SK-N-DZ (cell line): ENCODE results near the gene GLUD1.
"Not testable (repeated sequence)": the region's sequence is repeated elsewhere in the genome, so short reads cannot be mapped to it uniquely, and the experiment has no call there.

Experiments
- DNase-seq: peaks from one replicate; pipeline ENCODE4 v3.0.0-alpha.2; 2015; ENCODE audit warnings: low spot score

Gene GLUD1

DNA sequence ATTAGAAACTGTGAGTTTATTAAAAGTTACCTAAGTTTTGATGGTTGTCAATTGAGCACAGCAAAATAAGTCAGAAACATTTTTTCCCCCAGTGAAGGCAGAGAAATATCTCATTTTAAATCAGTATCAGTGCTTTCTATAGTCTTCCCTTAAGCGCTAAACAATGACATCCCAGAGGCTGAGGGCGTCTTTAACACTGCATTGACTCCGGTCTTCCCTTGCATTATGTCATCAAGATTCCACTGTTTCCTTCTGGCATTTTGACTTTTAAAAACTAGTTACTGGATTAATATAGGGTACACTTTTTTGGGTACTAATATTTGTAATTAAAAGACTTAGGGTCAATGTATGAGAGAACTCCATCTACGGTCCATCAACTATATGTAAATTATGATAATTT is 3.9 kb downstream of the GLUD1 start:
- no peak for DNase-seq

DNA sequence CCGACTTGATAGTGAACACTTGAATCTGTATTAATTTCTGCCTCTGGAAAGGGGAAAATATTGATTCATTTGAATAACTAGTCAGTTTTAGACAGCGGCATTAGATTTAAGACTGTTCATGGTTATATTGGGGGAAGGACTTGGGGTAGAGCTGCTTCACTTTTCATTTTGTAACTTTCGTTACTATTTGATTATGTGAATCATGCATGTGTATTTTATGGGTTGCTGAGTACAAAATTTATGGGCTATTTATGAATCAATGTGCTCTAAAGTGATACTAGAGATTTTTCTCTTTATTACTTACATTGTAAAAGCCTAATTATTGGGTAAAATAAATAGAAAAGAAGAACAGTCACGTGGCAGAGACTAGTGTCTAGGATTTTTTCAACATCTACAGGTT is 4.9 kb downstream of the GLUD1 start:
- DNase-seq = no peak

DNA sequence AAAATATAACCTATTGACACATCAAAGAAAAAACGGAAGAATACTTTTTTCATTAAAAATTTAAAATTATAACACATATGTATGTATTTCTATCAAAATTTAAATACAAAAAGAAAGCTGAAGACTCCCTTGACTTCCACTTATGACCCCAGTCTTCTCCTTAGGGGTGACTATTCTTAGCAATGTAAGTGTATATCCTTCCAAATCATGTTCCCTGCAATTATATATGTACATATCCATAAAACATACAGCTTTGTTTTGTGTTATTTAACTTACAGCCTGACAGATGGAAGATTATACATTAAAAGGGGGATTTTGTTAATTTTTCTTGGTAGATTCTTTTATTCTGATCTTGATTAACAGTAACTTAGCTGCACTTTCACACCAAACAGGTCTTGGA is 9.1 kb downstream of the GLUD1 start:
- no peak for DNase-seq

DNA sequence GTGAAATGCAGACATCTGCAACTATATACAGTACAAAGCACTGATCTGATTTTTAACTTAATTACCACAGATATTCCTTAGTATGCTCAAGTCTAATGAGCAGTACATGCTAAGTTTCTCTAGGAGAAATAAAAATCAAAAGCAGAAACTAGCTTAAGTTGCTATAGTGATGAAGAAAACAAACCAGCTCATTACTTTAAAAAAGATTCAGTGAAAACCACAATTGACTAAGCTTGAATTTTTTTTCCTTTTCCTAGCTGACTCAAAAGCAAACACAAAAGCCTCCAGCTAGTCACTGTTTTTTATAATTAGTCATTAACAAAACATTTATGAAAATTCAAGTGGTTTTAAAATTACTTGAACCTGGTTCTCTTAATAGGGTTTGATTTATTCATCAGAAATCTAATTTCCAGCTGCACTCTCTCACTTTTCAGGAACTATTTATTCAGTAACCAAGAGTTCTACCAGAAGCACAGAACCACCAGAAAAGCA is 10.3 kb downstream of the GLUD1 start:
- not testable (repeated sequence) for DNase-seq

DNA sequence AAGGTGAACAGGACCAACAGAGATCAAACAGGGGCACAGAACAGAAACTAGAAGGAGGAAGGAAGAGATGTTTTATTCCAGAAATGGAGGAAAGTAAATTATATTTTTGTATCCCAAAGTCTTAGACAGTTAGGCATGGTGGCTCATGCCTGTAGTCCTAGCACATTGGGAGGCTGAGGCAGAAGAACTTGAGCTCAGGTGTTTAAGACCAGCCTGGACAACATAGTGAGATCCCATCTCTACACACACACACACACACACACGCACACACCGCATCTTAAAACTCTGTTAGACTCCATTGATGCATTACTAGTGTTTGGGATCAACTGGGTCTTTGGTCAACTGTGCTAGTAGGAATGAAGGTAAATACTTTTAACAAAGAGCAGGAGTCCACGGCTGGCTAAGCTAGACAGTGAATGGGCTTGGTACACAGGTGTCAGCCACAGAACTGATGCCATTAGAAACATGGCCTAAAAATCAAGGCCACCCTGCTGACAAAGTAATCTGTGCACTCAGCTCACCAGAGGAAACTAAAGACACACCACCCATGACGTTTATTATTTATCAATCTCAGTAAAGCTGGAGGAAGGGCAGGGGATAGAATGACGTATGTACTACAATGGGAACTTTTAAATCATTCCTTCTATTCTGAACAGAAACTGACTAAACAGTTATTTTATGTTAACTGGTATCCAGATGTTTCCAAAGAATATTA is 10.9 kb downstream of the GLUD1 start:
- not testable (repeated sequence) for DNase-seq

DNA sequence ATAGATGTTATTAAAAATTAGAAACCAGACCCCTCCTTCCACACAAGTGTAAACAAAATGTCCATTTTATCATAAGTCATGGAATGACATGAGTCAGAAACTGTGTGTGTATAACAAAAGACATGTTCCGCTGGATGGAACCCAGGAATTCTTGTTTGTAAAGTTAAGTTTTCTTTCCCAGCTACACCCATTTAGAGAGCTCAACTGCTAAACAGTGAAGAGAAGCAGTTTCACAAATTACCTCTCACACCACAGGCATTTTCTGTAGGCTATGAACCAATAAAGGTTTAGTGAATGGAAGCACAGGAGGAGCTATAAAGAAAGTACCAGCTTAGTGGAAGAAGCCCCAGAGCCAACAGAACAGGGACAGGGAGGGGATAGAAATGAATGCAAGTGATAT is 12.4 kb downstream of the GLUD1 start:
- not testable (repeated sequence) for DNase-seq

DNA sequence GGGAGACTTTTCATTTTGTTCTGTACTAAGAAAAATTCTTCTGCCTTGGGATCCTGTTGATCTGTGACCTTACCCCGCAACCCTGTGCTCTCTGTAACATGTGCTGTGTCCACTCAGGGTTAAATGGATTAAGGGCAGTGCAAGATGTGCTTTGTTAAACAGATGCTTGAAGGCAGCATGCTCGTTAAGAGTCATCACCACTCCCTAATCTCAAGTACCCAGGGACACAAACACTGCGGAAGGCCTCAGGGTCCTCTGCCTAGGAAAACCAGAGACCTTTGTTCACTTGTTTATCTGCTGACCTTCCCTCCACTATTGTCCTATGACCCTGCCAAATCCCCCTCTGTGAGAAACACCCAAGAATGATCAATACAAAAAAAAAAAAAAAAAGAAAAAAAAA is 13.1 kb downstream of the GLUD1 start:
- not testable (repeated sequence) for DNase-seq

DNA sequence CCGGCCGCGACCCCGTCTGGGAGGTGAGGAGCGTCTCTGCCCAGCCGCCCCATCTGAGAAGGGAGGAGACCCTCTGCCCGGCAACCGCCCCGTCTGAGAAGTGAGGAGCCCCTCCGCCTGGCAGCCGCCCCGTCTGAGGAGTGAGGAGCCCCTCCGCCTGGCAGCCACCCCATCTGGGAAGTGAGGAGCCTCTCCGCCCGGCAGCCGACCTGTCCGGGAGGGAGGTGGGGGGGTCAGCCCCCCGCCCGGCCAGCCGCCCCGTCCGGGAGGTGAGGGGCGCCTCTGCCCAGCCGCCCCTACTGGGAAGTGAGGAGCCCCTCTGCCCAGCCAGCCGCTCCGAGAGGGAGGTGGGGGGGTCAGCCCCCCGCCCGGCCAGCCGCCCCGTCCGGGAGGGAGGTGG is 14.0 kb downstream of the GLUD1 start:
- DNase-seq = not testable (repeated sequence)

DNA sequence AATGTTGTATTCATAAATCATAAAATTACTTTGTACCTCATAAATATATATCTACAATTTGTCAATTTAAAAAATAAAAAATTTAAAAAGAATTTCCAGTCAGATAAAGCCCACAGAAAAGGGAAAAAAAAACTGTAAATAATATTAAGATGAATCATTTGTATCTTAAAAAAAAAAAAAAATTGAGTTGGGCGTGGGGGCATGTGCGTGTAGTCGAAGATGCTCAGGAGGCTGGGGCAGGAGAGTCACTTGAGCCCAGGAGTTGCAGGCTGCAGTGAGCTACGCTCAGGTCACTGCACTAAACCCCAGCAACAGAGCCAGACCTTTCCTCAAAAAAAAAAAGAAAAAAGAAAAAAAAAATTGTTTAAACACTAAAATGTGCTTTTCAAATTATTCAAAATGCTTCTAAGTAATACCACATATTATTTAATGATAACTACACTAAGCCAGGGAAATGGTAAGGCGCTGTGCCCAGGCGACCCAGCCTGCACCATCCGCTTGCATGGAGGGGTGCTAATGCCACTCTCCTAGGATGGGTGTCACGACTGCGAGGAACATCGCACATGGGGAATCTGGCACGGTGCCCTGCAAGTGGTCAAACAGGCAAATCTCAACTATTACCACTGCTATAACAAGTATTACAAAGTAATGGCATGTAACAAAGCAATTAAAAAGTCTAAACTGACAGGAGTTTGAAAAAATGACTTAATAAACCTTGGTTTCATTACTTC is 15.4 kb downstream of the GLUD1 start:
- DNase-seq = no peak

DNA sequence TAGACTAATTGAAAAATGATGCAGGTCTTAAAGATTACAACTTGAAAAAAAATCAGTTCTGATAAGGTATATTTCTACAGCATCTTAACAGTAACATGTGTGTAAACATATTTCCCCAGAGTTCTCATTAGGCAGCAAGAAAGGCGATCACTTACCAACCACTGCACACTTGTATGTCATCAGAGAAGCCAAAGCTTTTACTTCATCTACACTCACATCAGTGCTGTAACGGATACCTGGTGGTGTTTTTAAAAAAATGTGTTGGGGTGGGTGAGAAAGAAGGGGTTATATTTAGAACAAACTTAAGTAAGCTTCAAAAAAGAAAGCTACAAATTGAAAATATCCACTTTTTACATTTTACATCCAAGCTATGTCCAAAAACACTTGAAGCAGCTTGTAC is 18.2 kb downstream of the GLUD1 start:
- not testable (repeated sequence) for DNase-seq

DNA sequence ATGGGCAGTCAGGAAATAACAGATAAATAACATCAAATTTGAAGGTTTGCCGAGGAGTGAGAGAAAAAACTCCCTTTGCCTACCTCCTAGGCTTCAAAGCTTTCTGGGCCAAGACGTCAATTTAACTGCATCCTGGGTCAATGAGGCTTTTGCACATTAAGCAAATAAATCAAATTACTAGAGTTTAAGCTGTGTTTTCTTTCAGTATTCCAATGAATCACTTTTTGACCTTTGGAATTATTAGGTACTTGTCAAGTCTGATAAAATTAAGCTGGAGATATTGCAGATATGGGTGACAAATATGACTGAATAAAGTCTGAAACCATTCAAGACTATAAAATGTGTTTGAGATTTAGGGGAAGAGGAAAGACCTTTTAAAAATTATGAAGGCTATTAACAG is 22.2 kb downstream of the GLUD1 start:
- no peak for DNase-seq

DNA sequence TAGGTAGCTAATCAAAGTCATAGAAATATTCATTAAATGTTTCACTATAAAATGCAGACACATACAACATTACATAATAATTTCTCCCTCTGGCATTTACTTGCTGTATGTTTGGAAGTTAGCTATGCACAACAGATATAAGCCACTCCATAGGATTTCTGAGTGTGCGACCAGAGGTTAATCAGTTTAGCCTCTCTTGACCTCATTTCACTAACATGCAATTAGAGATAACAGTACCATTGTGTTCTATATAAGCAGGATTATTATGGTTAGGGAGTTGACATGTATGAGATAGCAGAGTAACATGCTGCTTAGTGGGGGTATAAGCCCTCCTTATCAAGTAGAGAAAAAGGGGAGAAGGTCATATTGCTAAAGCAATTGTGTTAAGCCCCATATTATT is 26.4 kb downstream of the GLUD1 start:
- DNase-seq = no peak

DNA sequence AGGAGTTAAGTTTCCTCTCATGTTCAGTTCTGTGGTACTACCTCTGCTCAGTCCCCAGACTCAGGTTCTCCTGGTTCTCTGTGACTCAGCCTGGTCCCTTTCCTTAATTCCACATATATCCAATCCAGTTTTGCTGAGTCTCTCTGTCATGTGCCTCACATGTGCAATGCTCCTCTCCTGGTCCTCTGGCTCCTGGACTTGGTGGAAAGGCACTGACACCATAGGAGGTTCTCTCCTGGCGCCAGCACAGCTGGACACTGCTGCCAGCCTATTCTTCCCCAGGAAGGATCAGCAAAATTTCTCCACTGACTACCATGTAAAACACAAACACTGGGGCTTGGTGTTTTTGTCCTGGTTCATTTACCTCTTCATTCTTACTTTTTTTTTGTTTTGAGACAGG is 27.8 kb downstream of the GLUD1 start:
- no peak for DNase-seq

DNA sequence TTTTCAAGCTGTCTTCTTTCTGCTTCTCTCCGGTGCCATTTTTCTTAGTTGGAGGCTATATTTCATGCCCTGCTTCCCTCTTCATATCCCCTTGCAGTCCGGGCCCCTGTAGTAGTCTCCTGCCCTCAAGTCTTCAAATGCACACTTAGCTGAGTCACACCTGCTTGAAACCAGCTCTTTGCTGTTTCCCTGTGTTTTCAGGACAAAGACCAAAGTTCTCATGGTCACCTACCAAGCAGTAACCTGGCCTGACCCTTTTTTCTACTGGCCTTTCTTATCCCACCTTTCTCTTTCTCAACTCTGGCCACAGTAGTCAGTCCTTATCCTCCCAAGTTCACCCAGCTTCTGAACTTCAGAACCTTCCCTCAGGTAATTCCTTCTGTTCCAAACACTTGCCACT is 28.5 kb downstream of the GLUD1 start:
- DNase-seq = no peak

DNA sequence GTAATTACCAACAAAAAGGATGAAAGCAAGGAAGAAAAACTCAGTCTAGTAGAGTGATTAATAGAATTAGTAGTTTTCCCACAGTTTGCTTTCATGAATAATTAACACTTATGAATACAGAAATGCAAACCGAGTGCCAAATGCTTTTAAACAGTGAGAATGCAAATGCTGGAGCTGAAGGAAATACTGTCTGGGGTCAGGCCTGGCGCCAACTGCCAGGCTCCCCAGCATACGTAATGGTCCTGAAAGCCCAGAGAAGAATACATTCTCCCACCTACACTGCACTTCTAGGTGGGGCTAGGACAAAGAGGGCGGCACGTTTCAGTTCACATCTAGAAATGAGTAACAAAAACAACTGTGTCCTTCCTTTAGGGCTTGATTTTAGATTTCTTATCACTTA is 30.0 kb downstream of the GLUD1 start:
- no peak for DNase-seq

DNA sequence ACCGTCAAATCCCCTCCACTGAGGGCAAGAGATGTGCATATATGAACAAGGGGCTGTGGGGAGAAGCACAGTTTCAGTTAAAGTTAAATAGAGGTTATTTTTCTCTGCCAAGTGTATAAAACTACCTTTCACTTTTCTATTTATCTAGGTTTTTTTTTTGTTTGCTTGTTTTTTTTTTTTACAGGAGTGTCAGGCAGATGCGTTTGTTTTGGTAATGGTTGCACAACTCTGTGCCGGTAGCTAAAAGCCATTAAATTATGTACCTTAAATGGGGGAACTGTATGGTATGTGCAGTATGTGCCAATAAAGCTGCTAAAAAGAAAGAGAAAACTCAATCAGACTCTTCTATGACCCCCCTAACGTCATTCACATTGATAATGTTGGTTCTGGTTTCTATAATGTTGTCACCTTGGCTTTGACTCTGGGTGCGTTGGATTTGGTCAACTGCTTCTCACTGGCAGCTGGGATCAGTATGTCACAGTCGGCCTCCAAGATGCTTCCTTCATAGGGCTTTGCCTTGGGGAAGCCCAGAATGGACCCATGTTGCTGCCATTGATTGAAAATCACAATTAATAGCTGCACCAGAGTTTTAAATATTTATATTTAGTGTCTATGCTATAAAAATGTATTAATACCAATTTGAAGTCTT is 34.2 kb downstream of the GLUD1 start:
- no peak for DNase-seq

DNA sequence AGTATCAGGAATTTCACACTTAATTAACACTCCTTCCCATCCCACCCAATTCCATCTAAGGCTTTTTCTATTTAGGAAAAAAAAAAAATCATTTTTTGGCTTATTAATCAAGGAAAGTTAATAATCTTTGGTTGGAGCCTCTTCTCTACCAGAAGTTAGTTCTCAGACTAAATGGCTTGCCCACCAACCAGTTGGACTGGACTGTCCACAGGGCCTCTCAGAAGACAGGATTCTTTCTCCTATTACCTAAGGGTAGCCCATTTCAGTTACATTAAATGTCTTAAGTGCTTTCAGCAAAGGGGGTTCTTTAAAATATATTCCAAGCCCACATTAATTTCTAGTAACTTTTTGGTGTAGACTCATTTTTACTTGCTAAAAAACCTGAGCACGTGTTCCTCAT is 35.2 kb downstream of the GLUD1 start:
- no peak for DNase-seq

DNA sequence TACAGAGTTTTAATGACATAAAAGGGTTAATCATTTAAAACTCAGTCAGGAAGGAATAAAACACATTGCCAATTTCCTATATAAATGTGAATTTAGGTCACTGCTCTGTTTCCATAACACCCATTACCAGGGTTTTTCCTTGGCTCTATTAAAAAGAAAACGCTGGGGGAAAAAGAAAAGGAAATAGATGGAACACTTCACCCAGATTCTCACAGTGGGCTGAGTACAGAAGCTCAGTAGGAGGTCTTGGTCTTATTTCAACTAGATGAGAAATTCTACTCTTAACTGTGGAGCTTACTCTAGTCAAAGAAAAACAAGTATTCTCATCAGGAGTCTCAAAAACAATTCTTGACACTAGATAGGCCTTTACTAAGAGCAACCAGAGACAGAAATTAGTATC is 36.5 kb downstream of the GLUD1 start:
- no peak for DNase-seq

DNA sequence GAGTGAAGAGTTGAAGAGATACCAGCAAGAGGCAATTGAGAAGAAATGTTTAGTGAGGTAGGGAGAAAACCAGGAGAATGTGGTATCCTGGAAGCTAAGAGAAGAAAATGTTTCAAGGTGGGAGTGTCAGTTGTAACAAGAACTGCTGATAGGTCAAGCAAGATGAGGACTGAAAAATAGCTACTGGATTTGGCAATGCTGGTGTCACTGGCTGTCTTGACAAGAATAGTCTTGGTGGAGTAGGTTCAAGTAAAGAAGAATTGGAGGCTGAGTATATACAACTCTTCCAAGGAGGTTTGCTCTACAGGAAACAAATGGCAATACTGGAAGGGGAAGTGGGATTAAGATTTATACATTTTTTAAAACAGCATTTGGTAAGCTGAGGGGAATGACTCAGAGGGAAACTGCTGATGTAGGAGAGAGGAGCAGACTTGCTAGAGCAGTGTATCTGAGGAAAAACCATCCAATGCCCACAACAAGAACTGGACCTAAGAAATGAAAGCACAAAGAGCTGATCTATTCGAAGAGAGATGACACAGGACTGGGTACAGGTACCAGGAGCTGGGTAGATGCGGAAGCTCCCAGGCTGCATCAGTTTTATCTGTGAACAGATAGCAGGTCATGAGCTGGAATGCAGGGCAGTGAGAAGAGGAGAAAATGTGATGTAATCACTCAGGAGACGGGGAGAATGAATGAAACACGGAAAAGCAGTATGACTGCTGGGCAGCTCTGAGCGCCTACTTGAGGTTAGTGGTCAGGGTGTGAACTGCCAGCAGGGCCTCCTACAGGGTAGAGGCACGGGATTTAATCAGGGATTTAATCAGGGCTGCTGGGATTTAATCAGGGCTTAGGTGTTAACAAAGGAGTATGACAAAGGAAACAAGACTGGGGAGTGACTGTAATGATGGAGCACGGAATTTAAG is 40.0 kb downstream of the GLUD1 start:
- DNase-seq = no peak

DNA sequence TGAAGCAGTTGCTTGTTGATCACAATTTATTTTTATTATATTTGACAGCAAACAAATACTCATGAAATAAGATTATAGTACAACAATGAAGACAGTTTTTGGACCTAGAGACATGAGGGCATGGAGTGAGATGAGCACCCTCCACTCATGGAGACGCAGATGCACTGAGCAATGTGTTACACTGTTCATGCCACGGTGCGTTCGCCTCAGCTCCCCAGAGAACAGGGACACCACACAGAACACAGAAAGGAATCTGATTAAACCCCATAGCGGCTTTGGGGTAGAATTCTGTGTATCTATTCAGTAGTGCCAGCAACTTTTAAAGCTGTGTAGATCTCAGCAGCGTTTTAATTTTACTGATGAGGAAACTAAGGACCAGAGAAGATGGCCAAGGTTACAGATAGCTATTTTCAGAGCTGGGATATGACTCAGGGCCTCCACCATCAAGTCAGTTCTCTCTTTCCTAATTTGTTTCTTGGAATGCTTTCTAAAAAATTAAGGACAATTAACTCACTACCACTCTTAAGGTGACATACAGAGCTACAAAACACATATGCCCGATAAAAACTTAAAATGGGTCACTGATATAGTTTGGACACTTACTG is 41.0 kb downstream of the GLUD1 start:
- DNase-seq = no peak

DNA sequence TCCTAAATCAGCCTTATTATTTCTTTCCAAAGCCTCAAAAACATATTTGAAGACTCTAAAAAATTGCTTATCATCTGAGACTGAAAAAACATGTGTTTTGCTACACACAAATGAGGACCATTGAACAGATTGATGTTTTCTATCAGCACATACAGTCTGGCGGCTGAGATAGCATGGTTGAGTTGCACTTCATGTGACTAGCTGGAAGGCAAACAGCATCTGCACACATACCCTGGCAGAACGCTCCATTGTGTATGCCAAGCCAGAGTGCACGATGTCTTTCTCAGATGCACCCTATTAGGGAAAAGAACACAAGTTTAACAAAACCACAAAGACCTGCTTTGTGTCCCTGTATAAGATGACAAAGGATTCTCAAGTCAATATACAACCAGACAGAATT is 41.5 kb downstream of the GLUD1 start:
- no peak for DNase-seq
